HG03575 (cell line): ENCODE results near the gene RANBP9.

Source experiments
- ATAC-seq: cut with Tn5 transposase; IDR thresholded peaks from one replicate; pipeline ENCODE4 v1.9.1; 2021; ENCODE audit not compliant: unreplicated experiment, insufficient number of reproducible peaks, low FRiP score; ENCODE audit errors: extremely low read depth

The RANBP9 gene

DNA sequence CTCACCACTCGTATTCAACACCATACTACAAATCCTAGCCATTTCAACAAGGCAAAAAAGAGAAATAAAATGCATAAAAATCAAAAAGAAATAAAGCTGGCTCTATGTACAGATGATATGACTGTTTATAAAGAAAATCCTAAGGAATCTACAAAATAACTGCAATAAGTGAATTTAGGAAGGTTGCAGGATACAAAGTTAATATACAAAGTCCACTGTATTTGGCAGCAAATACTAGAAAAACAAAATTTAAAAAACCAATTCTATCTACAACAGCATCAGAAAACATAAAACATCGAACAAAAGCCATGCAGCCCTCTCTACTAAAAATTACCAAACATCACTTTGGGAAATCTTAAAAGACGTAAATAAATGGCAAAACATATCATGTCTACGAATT lies 47.6 kb downstream of the RANBP9 start:
- ATAC-seq: no peak

DNA sequence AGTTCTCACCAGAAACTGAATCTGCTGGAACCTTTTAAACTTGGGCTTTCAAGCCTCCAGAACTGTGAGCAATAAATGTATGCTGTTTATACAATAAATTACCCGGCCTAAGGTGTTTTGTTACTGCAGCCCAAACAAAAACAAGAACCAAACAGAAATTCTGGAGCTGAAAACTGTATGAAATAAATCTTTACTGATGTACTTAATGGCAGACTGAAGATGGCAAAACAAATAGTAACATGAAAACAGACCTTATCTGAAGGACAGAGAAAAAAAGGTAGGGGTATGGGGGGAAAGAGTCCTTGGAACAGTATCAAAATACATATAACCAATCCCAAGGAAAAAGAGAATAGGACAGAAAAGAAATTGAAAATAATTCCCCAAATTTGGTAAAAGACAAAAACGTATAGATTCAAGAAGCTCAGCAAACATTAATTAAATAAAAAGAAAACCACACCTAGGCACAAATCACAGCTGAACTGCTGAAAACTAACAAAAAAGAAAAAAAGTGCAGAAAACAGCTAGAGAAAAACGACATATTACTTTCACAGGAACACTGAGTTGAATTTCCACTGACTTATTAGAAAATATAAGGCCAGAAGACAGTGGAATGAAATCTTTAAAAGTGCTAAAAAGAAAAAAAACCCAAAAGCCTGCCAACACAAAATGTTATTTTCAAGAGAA lies 48.8 kb downstream of the RANBP9 start:
- no peak for ATAC-seq

DNA sequence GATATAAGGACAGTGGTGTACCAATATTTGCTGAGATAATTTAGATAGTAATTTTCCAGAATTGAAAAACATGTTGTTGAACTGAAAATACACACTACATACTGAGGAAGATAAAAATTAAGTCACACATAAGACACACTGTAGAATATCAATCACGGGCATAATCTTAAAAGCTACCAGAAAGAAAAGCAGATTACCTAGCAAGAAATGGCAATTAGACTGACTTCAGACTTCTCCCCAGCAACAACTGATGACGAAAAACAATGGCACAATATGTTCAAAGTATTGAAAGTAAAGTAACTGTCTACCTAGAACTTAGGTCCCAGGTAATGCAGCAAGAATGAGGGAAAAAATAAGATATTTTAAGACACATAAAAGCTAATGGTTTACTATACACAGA lies 50.0 kb downstream of the RANBP9 start:
- no peak for ATAC-seq

DNA sequence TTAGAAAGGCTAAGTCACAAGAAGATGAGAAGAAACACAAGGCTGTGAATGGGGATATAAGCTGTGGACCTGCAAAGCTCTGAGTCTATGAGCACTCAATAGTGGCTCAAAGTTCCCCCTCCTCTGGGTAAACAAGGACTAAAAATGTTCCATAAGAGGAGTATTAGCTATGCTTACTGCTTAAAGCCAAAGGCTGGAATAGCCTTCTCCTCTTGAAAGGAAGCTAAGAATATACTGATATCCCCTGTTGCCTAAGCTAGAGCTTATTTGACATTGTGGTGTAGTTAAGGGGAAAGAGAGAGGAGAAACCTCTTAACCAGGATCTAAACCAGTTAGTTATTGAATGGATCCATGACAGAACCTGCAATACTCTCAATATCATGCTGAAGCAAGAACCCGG lies 50.7 kb downstream of the RANBP9 start:
- no peak for ATAC-seq

DNA sequence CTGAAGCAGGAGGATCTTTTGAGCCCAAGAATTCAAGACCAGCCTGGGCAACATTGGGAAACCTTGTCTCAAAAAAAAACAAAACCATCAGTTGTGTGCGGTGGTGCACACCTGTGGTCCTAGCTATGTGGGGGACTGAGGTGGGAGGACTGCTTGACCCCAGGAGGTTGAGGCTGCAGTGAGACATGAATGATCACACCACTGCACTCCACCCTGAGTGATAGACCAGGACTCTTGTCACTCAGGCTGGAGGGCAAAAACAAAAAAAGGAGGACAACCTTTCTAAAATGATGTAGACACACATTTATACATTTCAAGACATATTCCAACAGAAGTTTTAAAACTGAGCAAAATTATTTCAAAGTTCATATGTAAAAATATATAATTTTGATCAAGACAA lies 51.4 kb downstream of the RANBP9 start:
- no peak for ATAC-seq

DNA sequence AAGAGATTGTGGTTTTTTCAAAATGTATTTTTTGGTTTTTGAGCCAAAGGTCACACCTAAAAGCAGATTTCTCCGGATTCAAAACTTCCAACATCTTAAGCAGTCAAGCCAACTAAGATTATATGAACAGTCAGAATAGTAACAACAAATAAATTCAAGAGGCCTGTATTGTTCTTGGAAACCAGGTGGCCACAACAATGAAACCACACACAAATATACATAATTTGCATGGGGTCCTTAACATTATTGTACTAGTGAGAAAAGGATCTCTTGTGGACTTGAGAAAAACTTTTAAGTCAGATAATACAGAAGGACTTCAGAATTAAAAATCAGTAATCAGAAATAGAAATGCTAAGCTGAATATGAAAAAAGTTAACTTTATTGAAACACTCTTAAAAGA lies 55.9 kb downstream of the RANBP9 start:
- no peak for ATAC-seq

DNA sequence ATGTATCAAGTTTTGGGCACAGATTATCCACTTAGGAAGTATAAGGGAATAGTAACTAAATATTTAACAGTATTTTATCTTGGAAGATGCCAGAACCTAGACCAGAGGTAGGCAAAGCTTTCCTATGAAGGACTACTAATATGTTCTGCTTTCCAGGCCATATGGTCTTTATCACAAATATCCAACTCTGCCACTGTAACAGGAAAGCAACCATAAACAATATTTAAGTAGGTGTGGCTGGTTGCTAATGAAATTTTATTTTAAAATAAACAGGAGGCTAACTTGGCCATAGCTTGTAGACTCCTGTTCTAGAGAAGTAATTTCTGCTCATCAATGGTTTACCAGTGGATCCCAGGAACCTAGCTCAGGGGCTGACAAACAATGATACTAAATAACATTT lies 57.1 kb downstream of the RANBP9 start:
- ATAC-seq: no peak

DNA sequence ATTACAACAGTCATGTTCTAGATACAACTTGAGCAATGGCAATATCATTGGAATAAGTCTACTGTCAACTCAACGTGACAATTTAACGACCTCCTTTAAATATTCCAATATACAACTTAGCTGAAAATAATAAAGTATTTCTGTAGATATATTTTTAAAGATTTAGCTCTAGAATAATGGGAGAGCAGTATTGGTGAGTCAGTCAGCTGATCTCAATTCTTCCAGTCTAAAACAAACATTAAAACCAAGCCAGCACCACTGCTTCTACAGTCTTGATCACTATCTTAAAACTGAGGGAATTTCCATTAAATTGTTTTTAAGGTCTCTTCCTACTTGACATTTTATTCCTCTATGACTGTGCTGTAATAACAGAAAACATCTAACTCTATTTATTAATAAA lies 58.3 kb downstream of the RANBP9 start:
- no peak for ATAC-seq

DNA sequence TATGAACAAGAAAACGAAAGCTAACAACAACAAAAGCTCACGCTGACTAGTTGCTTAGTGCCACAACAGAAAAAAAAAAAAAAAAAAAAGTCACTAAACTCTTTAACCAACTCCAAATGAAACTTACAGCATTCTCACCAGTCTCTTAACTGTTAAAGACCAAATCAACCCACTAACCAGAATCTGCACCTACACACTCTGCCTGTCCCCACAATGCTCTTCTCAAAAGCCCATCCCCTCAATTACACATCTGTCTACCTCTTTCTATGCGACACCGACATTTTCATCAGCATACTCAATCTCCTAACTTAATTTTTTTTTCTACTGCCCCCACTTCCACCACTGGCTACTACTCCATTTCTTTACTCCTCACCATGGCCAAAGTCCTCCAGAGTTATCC lies 62.2 kb downstream of the RANBP9 start:
- ATAC-seq: no peak

DNA sequence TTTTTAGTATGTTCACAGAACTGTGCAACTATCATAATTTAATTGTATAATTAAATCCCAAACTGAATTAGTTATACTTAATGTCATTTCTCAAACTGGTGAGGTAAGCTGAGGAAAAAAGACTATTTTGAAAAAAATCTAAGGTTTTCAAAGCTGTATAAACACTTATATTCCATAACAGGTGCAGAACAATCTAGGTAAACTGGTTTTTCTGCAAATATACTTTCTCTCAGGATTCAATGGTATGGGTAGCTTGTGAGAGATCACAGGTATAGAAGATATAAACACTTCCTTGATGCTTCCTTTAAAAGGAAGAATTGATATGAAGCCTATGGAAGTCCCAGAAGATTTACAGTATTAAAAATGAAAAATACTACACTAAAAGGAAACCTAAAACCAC lies 62.8 kb downstream of the RANBP9 start:
- no peak for ATAC-seq

DNA sequence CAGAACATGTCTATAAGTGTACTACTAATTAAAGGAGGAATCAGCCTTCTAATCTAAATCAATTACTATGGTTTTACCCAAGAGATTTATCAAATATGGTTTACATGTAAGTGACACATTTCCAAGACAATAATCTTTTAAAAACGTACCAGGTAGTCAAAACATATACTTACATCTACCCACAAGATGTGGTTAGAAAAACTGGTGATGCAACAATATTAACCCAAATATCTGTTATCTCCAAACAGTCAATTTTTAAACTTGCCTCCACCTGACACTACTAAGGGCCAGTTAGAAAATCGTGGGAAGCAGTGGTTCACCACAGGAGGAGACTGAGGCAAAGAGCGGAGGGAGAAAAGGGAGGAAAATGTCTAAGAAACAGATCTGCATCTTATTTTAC lies 68.5 kb downstream of the RANBP9 start:
- no peak for ATAC-seq

DNA sequence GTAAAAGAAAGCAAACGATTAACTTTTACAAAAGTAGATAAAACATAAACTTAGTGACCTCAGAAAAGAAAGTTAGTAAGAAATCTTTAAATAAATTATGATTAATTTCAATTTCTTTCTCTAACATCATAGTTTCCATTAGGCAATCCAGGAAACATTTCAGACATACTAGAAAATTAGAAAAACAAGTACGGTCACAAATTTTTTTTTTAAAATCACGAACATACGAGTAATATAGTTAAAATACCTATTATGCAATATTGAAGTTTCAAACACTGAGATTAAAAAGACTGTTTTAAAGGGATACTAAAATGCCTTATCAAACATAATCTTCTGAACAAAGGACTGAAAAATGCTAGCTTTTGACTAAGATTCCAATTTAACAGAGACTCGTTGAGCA lies 70.3 kb downstream of the RANBP9 start:
- ATAC-seq: no peak

DNA sequence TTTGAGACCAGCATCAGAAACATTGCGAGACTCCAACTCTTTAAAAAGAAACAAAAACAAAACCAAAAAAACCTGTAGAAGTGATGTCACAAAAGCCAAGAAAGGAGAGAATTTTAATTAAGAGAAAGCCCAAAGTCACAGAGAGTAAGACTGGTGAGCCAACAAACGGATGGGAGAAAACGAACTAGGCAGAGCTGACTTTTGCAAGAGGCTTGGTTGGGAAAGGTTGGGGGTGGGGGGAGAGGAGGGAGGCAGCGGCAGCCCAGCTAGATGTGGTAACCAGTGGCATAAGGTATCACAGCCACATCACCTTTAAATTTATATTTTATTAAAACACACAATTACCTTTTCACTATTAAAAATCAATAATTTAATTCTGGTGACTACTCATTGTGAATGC lies 73.0 kb downstream of the RANBP9 start:
- ATAC-seq: no peak

DNA sequence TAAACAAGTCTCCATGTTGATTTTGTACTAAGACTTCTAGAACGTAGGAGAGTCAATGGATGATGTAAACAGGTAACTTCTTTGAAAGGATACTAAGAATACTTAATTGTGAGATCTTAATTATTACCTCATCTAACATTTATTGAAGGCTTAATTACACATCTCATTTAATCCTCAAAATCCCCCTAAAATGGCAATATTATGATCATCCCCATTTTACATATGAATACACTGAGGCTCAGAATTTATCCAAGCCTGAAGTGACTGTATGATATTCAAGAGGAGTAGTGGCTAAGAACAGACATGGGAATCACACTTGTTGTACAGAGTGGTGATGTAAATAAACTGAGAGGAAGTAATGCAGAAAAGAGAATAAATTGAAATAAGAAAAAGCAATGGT lies 73.6 kb downstream of the RANBP9 start:
- no peak for ATAC-seq

DNA sequence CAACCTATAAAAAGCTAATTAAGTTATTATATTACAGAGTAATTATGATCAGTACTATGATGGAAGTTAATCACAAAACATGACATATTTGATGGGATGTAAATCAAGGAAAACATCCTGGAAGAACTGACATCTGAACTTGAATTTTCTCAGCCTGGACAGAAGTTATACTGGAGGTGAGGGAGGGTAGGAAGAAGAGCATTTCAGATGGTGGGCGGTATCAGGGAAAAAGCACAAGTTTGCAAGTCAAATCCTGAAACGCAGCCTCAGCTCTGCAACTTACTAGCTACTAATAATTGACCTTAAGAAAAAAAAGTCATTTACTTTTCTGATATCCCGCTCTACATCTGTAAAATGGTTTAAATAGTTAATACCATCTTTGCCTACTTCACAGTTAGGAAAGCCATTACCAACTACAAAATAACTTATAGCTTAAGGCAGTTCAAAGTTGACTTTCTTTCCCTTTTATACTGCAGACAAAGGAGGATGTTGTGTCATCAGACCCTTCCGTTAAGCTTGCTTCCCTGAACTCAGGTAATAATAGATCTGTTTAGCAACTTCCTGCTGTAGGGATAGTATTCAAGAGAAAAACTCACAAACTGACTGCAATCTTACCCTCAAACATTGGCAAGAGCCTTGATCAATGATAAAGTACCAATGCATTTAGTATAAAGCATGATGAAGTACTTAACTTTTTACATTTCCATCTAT lies 75.5 kb downstream of the RANBP9 start:
- no peak for ATAC-seq

DNA sequence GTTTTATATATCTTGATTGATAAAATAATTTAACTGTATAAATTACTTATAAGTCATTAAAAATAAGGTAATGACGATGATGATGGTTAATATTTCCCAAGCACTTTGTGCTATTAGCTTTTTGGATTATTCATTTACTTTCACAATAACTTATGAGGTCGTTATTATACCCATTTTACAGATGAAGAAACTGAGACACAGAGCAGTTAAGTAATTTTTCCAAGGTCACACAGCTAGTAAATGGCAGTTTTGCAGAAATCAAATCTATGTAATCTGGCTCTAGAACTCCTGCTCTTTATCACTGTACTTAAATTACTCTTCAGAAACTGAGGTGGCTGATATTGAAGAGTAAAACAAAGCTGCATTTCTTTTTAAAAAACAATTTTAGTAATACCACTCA lies 78.3 kb downstream of the RANBP9 start:
- ATAC-seq: no peak

DNA sequence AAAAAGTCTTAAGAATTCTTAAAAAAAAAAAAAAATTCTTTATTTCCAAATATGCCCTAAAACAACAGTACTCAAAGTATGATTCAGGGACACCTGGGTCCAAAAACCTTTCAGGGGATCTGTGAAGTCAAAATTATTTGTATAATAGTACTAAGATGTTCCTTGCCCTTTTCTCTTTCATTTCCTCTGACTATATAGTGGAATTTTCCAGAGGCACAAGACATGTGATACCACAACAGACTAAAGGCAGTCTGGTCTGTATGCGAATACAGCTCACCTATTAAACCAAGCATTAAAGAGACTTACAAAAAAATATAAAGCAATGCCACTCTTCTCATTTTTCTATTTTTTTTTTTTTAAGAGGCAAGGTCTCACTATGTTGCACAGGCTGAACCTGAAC lies 81.1 kb downstream of the RANBP9 start:
- ATAC-seq: no peak

DNA sequence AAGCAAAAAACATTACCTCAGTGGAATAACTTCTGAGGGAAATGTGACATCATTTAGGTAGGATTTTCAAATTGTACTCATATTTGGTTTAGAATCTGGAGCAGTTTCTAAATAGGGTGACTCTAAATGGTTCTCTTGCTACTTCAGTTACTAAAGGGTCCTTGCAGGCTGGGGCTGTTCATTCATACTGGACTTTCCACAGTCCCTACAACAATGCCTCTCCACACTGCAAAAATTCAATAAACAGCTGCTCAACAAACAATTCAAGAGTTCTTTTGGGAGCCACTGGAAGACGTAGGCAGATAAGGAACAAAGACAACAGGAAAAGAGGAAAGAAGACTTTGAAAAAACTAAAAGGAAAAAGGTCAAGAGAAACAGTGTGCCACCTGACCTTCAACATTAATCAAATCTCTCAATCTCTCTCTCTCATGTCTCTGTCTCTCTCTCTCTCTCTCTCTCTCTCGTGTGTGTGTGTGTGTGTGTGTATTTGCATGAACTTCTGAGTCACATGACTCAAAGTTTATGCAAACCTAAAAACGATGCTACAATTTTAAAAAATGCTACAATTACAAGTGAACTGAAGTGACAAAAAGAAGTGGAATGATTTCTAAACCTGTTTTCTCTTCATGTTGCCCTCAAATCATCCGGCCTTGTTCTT lies 82.0 kb downstream of the RANBP9 start:
- no peak for ATAC-seq

DNA sequence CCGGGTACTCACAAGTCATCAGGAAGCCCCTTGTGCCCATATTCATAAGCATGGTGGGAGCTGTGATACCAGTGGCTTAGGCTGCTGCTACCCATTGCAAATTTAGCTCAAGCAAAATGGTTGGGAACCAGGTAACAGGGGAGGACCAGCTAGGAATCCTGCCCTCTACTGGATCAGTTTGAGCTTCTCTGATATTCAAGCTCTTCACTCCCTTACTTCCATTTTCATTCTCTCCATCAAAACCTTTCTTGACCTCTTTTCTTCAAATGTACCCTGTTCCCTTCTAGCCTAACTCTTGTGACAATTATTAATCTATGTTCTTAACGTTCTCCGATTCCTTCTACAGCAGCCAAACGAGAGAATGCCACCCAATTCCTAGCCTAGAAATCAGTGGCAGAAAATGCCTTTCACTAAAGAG lies 86.8 kb downstream of the RANBP9 start:
- ATAC-seq: no peak

DNA sequence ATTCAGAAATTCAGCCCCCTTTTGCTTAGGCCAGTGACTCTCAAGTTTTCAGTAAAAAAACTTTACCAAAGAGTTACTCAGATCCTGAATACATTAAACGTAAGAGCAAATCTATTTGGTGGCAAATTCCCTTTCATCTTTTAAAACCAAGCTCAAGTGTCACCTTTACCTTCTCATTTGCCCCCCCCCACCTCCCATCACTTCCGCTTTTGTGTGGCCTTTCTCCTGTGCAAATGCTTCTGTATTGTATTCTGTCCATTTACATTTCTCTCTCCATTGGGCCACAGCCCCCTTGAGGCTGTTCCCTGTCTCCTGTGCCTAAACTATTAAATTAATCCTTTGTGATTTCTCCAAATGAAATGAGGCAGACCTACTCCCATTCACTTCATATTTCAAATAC lies 94.6 kb downstream of the RANBP9 start:
- no peak for ATAC-seq

DNA sequence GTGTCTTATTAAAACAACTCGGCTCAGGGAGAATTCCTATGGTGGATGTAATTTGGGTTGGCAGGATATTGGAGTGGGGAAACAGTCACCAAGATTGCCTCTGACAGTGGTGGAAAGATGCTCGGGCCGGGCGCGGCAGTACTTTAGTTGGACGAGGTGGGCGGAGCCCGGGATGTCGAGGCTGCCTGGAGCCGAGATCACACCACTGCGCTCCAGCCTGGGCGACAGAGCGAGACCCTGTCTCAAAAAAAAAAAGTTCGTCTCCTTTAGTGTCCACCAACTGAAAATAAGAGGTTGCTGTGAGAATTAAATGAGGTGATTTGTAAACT lies 95.9 kb downstream of the RANBP9 start:
- no peak for ATAC-seq
